ENCODE measurements around the gene PTPRN2.

PTPRN2 gene

DNA sequence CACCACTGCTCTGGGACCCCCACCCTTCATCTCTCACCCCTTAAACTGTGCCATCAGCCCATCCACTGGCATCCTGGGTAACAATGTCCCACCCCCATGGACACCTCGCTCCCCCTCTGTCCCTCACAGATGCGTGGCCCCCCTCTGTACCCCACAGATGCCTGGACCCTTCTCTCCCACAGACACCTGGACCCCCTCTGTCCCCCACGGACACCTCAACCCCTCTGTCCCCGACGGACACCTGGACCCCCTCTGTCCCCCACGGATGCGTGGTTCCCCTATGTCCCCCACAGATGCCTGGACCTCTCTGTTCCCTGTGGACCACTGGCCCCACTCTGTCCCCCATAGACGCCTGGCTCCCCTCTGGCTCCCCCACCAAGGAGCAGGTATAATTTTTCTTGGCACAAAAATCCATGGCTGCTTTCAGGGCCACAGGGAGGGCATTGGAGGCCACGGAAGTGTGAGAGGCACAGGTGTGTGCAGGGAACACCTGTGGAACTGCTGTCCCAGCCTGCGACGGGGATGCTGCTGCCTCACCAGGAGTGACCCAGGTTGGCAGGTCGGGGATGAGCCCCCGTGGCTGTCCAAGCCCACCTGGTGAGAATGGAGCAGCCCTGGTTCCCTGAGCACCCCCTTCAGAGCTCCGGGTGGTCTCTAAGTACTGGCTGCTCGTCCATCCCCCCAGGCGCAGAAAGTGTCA, 193.5 kb downstream of the PTPRN2 start:
- Histone ChIP-seq H3K4me1 (ENCODE audit: control insufficient read depth, insufficient read depth, low read length) (no peaks in the 10 kb centered on the region), H3K9me3 (replicated peaks; ENCODE audit: low read length) (peaks cover 4% of the 10 kb centered on the region), H3K4me2 (ENCODE audit: low read length) (no peak overlapping the region), H3K36me3 (ENCODE audit: insufficient read depth, low read length) (no peaks in the 10 kb centered on the region), H3K9ac (ENCODE audit: low read depth, low read length) (no peak overlapping the region), H3K27me3 (ENCODE audit: control insufficient read depth, insufficient read depth, low read length) (no peaks in the 10 kb centered on the region), H3K4me3 (ENCODE audit: low read length) (no peak overlapping the region)

DNA sequence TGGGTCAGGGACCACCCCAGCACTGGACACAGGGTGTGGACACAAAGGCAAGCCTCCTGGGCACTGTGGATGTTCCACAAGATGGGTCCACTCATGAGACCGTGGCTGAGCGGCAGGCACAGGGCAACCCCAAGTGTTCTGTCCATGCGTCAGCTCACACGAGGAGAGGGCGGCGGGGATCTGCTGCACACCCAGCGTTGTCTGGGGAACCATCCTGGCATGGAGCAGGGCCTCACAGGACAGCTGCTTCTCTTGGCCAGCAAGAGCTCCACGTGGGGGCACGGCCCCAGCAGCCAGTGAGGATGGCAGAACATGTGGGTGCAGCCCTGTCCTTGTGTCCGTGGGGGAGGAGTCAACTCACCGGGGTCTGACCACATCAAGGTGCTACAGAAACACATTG, 195.4 kb downstream of the PTPRN2 start:
- no peaks in the 10 kb centered on the region for H3K27me3 ChIP-seq (ENCODE audit: control insufficient read depth, insufficient read depth, low read length)
- peaks cover 3% of the 10 kb centered on the region for H3K9me3 ChIP-seq (replicated peaks; ENCODE audit: low read length)
- no peaks in the 10 kb centered on the region for H3K36me3 ChIP-seq (ENCODE audit: insufficient read depth, low read length)

DNA sequence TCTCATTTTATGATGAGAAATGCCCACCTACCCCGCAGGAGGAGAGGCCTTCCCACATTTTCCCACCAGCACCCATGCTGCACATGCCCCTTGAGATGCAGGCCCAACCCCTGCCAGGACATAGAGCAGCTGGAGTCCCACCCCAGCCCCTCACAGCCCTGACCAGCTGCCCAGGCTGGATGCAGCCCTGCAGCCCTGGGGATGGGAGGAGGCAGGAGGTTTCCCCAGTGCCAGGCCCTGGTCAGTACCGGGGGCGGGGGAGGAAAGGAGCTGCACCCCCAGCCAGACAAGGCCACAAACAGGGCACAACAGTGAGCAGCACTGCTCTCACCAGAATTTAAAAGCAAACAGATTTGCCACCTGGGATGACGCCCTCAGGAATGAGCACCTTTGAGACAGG, 196.1 kb downstream of the PTPRN2 start:
- no peaks in the 10 kb centered on the region for H3K4me1 ChIP-seq (ENCODE audit: control insufficient read depth, insufficient read depth, low read length)
- no peak overlapping the region for H3K9ac ChIP-seq (ENCODE audit: low read depth, low read length)
- H3K4me2 ChIP-seq (ENCODE audit: low read length): no peak overlapping the region
- H3K36me3 ChIP-seq (ENCODE audit: insufficient read depth, low read length): no peaks in the 10 kb centered on the region
- H3K9me3 ChIP-seq (replicated peaks; ENCODE audit: low read length): peaks cover 3% of the 10 kb centered on the region
- no peaks in the 10 kb centered on the region for H3K27me3 ChIP-seq (ENCODE audit: control insufficient read depth, insufficient read depth, low read length)
- no peak overlapping the region for H3K4me3 ChIP-seq (ENCODE audit: low read length)

More for the DNA sequence above, 195.4 kb downstream of the PTPRN2 start:
- no peak overlapping the region for H3K4me2 ChIP-seq (ENCODE audit: low read length)
- H3K4me1 ChIP-seq (ENCODE audit: control insufficient read depth, insufficient read depth, low read length): no peaks in the 10 kb centered on the region
- H3K9ac ChIP-seq (ENCODE audit: low read depth, low read length): no peak overlapping the region
- no peak overlapping the region for H3K4me3 ChIP-seq (ENCODE audit: low read length)

DNA sequence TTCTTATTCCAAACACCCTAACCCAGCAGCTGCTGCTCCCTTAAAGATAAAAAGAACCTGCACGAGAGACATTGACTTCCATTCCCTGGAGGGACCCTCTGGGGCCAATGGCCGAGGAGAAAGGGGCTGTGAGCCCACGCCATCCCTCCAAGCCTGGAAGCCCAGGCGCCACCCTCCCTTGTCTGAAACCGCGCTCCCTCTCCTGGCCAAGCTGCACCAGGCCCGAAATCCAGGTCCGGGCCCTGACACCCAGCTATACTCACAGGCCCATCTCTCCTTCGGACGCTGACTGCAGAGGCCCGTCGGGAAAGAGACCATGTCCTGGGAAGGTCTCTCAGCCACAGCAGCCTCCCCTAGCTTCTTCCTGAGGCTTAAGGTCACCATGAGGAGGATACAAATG, 196.5 kb downstream of the PTPRN2 start:
- H3K9me3 ChIP-seq (replicated peaks; ENCODE audit: low read length): peaks cover 3% of the 10 kb centered on the region

DNA sequence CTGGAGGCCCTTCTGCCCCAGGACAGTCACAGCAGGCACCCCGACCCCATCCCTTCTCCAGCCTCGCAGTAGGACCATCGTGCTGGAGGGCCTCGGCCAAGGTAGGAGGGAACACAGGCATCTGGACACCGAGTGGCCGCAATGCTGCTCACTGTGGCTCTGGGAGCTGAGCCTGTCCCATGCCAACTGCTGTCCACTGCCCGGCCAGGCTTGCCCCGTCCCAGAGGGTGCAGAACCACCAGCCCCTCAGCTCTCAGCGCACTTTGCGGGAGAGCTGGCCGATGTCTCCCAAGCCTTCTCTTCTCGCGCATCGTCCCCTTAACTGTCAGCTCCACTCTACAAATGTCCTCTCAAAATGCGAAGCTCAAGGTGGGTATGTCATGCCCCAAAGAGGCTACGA, 197.2 kb downstream of the PTPRN2 start:
- H3K36me3 ChIP-seq (ENCODE audit: insufficient read depth, low read length): no peaks in the 10 kb centered on the region
- no peak overlapping the region for H3K9ac ChIP-seq (ENCODE audit: low read depth, low read length)
- no peak overlapping the region for H3K4me2 ChIP-seq (ENCODE audit: low read length)
- H3K4me1 ChIP-seq (ENCODE audit: control insufficient read depth, insufficient read depth, low read length): no peaks in the 10 kb centered on the region
- H3K9me3 ChIP-seq (replicated peaks; ENCODE audit: low read length): peaks cover 3% of the 10 kb centered on the region
- no peak overlapping the region for H3K4me3 ChIP-seq (ENCODE audit: low read length)
- H3K27me3 ChIP-seq (ENCODE audit: control insufficient read depth, insufficient read depth, low read length): no peaks in the 10 kb centered on the region

More for the DNA sequence above, 196.5 kb downstream of the PTPRN2 start:
- no peaks in the 10 kb centered on the region for H3K27me3 ChIP-seq (ENCODE audit: control insufficient read depth, insufficient read depth, low read length)
- H3K4me2 ChIP-seq (ENCODE audit: low read length): no peak overlapping the region
- no peaks in the 10 kb centered on the region for H3K36me3 ChIP-seq (ENCODE audit: insufficient read depth, low read length)
- H3K4me3 ChIP-seq (ENCODE audit: low read length): no peak overlapping the region
- no peak overlapping the region for H3K9ac ChIP-seq (ENCODE audit: low read depth, low read length)
- no peaks in the 10 kb centered on the region for H3K4me1 ChIP-seq (ENCODE audit: control insufficient read depth, insufficient read depth, low read length)

DNA sequence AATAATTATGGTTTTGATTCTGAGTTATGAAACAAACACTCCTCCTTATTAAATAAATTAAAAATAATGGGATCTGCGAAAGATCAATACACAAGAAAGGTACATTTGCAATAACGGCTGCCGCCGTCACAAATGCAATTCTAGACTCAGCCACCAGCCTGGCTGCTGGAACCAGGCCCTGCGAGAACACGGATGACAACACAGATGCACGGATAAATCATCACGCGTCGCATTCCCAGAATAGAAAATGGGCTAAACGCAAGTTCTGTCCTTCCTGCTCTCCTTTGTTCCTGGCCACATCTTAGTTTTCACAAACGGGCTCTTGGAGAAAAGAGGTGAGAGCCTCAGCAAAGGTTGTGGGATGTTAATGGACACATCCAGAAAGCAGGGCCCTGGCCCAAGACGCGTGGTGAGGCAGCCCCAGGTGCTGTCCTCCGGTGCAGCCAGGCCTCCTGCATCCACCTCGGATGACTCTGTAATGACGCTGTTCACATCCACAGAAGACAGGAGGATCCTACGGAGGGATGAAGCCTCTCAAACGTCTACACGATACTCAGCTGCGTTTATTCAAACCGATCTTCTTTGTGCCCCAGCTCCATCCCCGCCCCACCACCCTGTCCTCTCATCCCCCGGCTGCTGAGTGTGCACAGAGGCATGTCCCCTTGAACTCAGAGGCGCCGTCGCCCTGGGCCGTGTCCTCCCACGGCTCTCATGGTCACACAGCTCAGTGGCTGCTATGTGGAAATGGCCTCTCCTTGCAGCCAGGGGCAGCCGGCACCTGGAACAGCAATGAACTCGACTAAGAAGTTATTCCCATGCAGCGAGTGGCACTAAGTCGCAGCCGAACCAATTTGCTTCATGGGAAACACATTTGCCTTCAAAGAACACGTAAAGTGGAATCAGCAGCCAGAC, 197.9 kb downstream of the PTPRN2 start:
- no peak overlapping the region for H3K4me2 ChIP-seq (ENCODE audit: low read length)
- no peaks in the 10 kb centered on the region for H3K36me3 ChIP-seq (ENCODE audit: insufficient read depth, low read length)
- no peak overlapping the region for H3K9ac ChIP-seq (ENCODE audit: low read depth, low read length)
- peaks cover 3% of the 10 kb centered on the region for H3K9me3 ChIP-seq (replicated peaks; ENCODE audit: low read length)
- H3K4me3 ChIP-seq (ENCODE audit: low read length): no peak overlapping the region
- no peaks in the 10 kb centered on the region for H3K27me3 ChIP-seq (ENCODE audit: control insufficient read depth, insufficient read depth, low read length)
- no peaks in the 10 kb centered on the region for H3K4me1 ChIP-seq (ENCODE audit: control insufficient read depth, insufficient read depth, low read length)

DNA sequence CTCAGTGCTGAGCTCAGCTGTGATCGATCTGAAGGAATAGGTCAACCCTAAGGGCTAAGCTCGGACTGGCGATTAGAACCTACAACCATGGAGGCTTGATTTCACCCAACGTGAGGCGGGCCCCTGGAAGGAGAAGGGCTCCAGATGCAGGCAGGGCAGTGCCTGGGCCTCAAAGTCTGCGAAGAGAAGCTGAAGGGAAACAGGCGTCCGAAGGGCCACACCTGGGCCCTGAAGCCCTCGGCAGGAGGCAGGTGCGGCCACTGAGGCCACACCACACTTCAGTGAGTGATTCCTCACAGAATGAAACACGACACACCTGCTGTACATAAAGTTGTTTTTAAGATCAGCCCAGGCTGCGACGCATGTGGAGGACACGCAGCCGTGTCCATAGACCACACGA, 198.7 kb downstream of the PTPRN2 start:
- no peak overlapping the region for H3K4me3 ChIP-seq (ENCODE audit: low read length)
- no peaks in the 10 kb centered on the region for H3K4me1 ChIP-seq (ENCODE audit: control insufficient read depth, insufficient read depth, low read length)
- no peak overlapping the region for H3K4me2 ChIP-seq (ENCODE audit: low read length)
- peaks cover 3% of the 10 kb centered on the region for H3K9me3 ChIP-seq (replicated peaks; ENCODE audit: low read length)
- no peaks in the 10 kb centered on the region for H3K27me3 ChIP-seq (ENCODE audit: control insufficient read depth, insufficient read depth, low read length)
- no peak overlapping the region for H3K9ac ChIP-seq (ENCODE audit: low read depth, low read length)
- H3K36me3 ChIP-seq (ENCODE audit: insufficient read depth, low read length): no peaks in the 10 kb centered on the region

DNA sequence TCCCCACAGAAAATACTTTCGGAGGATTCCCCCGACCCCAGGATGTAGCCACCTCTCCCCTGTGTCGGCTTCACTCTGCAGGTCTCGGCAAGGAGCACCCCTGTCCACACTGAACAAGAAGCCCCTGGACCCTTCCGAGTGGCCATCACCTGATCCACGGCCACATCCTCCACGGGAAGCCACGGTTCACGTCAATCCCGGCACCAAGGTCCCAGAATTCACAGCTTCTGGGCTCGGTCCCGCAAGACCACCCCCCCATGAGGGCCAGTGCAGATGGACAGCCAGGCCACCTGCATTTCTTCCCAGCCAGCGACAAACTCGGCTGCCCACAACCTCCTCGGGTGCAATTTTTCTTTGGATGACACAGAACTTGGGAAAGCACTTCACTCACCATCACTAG, 199.6 kb downstream of the PTPRN2 start:
- Histone ChIP-seq H3K4me2 (ENCODE audit: low read length) (no peak overlapping the region), H3K9ac (ENCODE audit: low read depth, low read length) (no peak overlapping the region), H3K36me3 (ENCODE audit: insufficient read depth, low read length) (no peaks in the 10 kb centered on the region), H3K4me3 (ENCODE audit: low read length) (no peak overlapping the region), H3K27me3 (ENCODE audit: control insufficient read depth, insufficient read depth, low read length) (no peaks in the 10 kb centered on the region), H3K4me1 (ENCODE audit: control insufficient read depth, insufficient read depth, low read length) (no peaks in the 10 kb centered on the region), H3K9me3 (replicated peaks; ENCODE audit: low read length) (peaks cover 6% of the 10 kb centered on the region)

DNA sequence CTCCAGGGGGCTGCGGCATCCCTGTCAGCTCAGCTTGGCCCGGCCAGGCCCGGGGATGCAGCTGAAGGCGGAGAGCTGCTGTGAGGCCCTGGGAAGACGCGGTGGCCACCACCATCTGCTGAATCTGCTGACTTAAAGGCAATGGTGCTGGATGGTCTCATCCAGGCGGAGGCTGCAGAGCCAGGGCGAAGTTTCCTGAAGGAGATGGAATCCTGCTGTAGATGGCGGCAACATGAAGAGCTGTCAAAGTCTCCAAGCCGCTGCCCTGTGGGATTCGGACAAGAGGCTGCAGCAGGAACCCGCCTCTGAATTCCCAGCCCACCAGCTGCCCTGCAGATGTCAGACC, 200.1 kb downstream of the PTPRN2 start:
- H3K4me3 ChIP-seq (ENCODE audit: low read length): no peak overlapping the region

DNA sequence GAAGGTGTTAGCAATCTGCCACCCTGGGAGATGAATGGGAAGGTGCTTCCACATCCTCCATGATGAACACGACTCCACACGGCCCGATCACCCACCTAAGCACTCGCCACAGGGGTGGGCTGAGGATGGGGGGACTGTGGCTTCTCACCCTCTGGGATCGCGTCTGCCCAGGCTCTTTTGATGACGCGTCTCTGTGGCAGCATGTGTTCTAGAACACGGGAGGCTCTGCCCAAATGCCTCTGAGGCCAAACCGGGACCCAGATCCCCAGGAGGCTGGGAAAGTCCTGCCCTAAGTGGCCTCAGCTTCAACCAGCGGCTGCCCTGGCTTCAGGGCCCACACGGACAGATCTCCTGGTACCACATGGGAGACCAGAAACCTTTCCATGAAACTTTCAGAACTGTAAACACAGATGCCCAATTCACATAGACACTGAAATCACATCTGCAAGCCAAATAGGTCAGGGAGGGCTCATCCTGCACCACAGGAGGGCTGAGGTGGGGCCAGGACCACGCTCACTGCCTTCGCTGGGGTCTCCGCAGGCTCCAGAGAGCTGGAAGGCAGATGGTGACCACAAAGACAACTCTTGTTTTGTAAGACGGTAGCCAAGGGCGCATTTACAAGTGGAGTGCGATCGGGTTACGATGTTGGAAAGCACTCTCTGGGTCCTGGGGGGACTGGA, 200.6 kb downstream of the PTPRN2 start:
- no peak overlapping the region for H3K9ac ChIP-seq (ENCODE audit: low read depth, low read length)

More for the DNA sequence above, 200.1 kb downstream of the PTPRN2 start:
- peaks cover 6% of the 10 kb centered on the region for H3K9me3 ChIP-seq (replicated peaks; ENCODE audit: low read length)
- no peaks in the 10 kb centered on the region for H3K4me1 ChIP-seq (ENCODE audit: control insufficient read depth, insufficient read depth, low read length)
- no peak overlapping the region for H3K9ac ChIP-seq (ENCODE audit: low read depth, low read length)
- no peaks in the 10 kb centered on the region for H3K36me3 ChIP-seq (ENCODE audit: insufficient read depth, low read length)
- no peak overlapping the region for H3K4me2 ChIP-seq (ENCODE audit: low read length)
- no peaks in the 10 kb centered on the region for H3K27me3 ChIP-seq (ENCODE audit: control insufficient read depth, insufficient read depth, low read length)

DNA sequence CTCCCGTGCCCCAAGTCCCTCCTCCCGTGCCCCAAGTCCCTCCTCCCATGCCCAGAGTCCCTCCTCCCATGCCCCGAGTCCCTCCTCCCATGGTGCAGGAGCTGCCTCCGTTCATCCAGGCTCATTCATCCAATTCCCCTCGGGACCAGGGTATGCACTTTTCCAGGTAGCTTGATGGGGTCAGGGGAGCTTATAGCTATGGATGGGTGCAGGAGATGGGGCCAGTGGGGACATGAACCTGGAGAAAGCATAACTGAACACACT, 201.3 kb downstream of the PTPRN2 start:
- Histone ChIP-seq H3K9me3 (replicated peaks; ENCODE audit: low read length) (peaks cover 6% of the 10 kb centered on the region), H3K4me1 (ENCODE audit: control insufficient read depth, insufficient read depth, low read length) (no peaks in the 10 kb centered on the region), H3K27me3 (ENCODE audit: control insufficient read depth, insufficient read depth, low read length) (no peaks in the 10 kb centered on the region), H3K4me2 (ENCODE audit: low read length) (no peak overlapping the region), H3K4me3 (ENCODE audit: low read length) (no peak overlapping the region), H3K9ac (ENCODE audit: low read depth, low read length) (no peak overlapping the region), H3K36me3 (ENCODE audit: insufficient read depth, low read length) (no peaks in the 10 kb centered on the region)

More for the DNA sequence above, 200.6 kb downstream of the PTPRN2 start:
- no peak overlapping the region for H3K4me2 ChIP-seq (ENCODE audit: low read length)
- H3K27me3 ChIP-seq (ENCODE audit: control insufficient read depth, insufficient read depth, low read length): no peaks in the 10 kb centered on the region
- H3K4me1 ChIP-seq (ENCODE audit: control insufficient read depth, insufficient read depth, low read length): no peaks in the 10 kb centered on the region
- no peaks in the 10 kb centered on the region for H3K36me3 ChIP-seq (ENCODE audit: insufficient read depth, low read length)
- H3K4me3 ChIP-seq (ENCODE audit: low read length): no peak overlapping the region
- H3K9me3 ChIP-seq (replicated peaks; ENCODE audit: low read length): peaks cover 6% of the 10 kb centered on the region
